K562 (cell line): ENCODE measurements around the gene COQ6.

Source experiments
- CEBPB ChIP-seq: fragments of 450-650 bp; IDR thresholded peaks from 2 replicates; pipeline ENCODE4 v1.6.1; 2016; ENCODE audit warnings: missing genetic modification characterization, missing compliant biosample characterization
- E2F3 ChIP-seq: fragments of 250-450 bp; sonication (Bioruptor Pico); IDR thresholded peaks from 2 replicates; pipeline ENCODE4 v1.4.0; 2020; ENCODE audit warnings: mild to moderate bottlenecking
- FOXA1 ChIP-seq: fragments of 450-650 bp; IDR thresholded peaks from 2 replicates; pipeline ENCODE4 v1.6.1; 2016; ENCODE audit warnings: mild to moderate bottlenecking, borderline replicate concordance
- GABPA ChIP-seq: fragments of 200-800 bp; sonication (Bioruptor generic); conservative IDR thresholded peaks from 2 replicates; pipeline ENCODE4 v1.6.1; 2016; ENCODE audit warnings: low read depth, missing genetic modification characterization, missing compliant biosample characterization
- MYC ChIP-seq, 2 experiments: fragments of 250-450 bp in 1 of 2; sonication (Bioruptor Pico) in 1 of 2; IDR thresholded peaks; 2 replicates each; pipeline versions ENCODE4 v1.5.1 to v1.6.1; 2012 to 2021; ENCODE audit warnings: low read depth in 2 of 2, borderline replicate concordance in 1 of 2, improper control_type of control experiment in 1 of 2, low read length in 1 of 2, mild to moderate bottlenecking in 1 of 2, moderate library complexity in 1 of 2
- NEUROD1 ChIP-seq: fragments of 150-350 bp; IDR thresholded peaks from 2 replicates; pipeline ENCODE4 v1.6.1; 2014; ENCODE audit warnings: borderline replicate concordance, low read length, low read depth; ENCODE audit not compliant: partially characterized antibody
- TOE1 ChIP-seq, 2 experiments: fragments of 450-650 bp in 1 of 2; sonication (generic) in 1 of 2; formaldehyde crosslinking in 1 of 2; IDR thresholded peaks; 2 replicates each; pipeline versions ENCODE4 v1.7.1 to v1.8.0; 2016 to 2022; ENCODE audit warnings: borderline replicate concordance in 2 of 2, mild to moderate bottlenecking in 2 of 2, antibody characterized with exemption in 1 of 2, inconsistent platforms in 1 of 2, low read depth in 1 of 2, missing genetic modification reagents in 1 of 2, moderate library complexity in 1 of 2
- ZNF780A ChIP-seq: fragments of 250-450 bp; sonication (Bioruptor Pico); IDR thresholded peaks from 2 replicates; pipeline ENCODE4 v1.5.0; 2021; ENCODE audit warnings: mild to moderate bottlenecking
- TF ChIP-seq, protein P1 (sequence below): fragments of 250-450 bp; sonication (Bioruptor Pico); IDR thresholded peaks from 2 replicates; pipeline ENCODE4 v1.5.0; 2022; ENCODE audit warnings: mild to moderate bottlenecking

DNA sequence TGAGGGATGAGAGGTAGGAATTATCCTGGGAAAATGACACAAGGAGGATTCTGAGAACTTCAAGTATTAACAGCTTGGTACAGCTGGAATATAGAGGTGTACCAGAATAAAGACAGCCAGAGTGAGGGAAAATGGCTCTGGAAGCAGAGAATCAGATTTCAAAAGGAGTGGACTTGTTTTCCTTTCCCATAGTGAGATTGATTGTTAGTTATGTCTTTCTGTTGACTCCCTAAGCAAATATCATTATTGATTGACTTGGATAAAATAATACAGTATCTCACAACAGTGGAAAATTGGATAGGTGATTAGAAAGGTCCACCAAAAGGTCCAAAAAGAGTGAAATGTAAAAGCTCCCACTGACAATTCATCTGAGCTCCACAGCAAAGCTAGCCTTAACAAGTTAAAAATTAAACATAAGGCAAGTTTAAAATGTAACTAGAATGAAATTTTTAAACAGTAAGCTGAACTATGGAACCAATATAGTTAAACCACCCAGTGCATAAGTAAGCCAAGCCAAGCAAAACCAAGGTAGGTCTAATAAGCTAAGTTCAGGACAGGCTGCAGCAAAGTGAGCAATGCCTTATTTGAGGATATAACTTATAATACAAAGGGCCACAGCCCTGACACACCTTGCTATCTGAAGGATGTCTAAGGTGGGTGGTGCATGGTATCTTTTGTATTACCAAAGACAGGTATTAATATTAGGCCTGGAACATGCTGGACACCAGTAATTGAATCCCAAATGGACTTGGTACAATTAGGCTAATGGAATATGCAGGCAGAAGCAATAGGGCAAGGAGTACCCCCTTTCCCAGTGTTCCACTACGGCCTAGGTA, 47.2 kb downstream of the COQ6 start:
- TF ChIP-seq FOXA1: no peak
- TF ChIP-seq E2F3 (CRISPR knock-in tag): no peak
- no peak for TF ChIP-seq MYC (IDR thresholded peaks at IDR 0.05; ENCODE audit: low read depth, low read length)
- TF ChIP-seq MYC (CRISPR knock-in tag; IDR thresholded peaks at IDR 0.05; ENCODE audit: borderline replicate concordance, low read depth): no peak
- TF ChIP-seq CEBPB (tag): no peak
- TF ChIP-seq, protein P1, sequence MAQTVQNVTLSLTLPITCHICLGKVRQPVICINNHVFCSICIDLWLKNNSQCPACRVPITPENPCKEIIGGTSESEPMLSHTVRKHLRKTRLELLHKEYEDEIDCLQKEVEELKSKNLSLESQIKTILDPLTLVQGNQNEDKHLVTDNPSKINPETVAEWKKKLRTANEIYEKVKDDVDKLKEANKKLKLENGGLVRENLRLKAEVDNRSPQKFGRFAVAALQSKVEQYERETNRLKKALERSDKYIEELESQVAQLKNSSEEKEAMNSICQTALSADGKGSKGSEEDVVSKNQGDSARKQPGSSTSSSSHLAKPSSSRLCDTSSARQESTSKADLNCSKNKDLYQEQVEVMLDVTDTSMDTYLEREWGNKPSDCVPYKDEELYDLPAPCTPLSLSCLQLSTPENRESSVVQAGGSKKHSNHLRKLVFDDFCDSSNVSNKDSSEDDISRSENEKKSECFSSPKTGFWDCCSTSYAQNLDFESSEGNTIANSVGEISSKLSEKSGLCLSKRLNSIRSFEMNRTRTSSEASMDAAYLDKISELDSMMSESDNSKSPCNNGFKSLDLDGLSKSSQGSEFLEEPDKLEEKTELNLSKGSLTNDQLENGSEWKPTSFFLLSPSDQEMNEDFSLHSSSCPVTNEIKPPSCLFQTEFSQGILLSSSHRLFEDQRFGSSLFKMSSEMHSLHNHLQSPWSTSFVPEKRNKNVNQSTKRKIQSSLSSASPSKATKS (CRISPR knock-in tag): no peak
- TF ChIP-seq NEUROD1: no peak
- no peak for TF ChIP-seq TOE1 (IDR thresholded peaks at IDR 0.05; ENCODE audit: borderline replicate concordance)
- no peak for TF ChIP-seq TOE1 (CRISPR knock-in tag; IDR thresholded peaks at IDR 0.05; ENCODE audit: borderline replicate concordance, low read depth)
- no peak for TF ChIP-seq GABPA (tag)
- TF ChIP-seq ZNF780A (CRISPR knock-in tag): no peak
